Measurements from ENCODE around the gene DEAF1.

The DEAF1 gene

GRCh38 chr11:614623-615503 is 80.2 kb downstream of the DEAF1 start:
- no peak for DNase-seq (ENCODE audit: low read depth in 2 of 2, low spot score in 1 of 2)

GRCh38 chr11:614021-614622 is 80.9 kb downstream of the DEAF1 start:
- DNase-seq (ENCODE audit: low read depth in 2 of 2, low spot score in 1 of 2): no peak

DNA sequence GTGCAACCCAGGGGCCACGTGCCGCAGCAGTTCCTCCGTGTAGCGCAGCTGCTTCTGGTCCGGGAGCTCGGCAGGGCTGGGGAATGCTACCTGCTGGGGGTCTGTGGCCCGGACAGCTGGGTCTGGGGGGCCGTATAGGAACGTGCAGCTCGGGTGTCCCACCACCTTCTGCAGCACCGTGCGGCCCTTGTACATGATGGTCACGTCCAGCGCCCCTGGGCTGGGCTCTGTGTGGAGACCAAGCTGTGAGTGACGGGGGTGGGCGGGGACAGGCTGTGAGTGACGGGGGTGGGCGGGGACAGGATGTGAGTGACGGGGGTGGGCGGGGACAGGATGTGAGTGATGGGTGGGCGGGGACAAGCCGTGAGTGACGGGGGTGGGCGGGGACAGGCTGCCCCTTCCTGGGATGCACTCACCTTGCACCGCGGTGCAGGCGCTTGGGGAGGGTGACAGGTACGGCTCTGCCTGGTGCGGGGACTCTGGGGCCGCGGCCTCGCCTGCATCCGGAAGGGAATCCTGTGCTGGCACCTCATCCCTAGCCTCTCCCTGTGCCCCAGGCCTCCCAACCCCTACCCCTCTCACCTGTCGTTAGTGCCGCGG is 81.6 kb downstream of the DEAF1 start:
- peak; percentile 63 to 65 for DNase-seq (ENCODE audit: low read depth in 2 of 2, low spot score in 1 of 2)

- no peak for DNase-seq (ENCODE audit: low read depth in 2 of 2, low spot score in 1 of 2)
Measured at GRCh38 chr11:612961-613300, 82.1 kb downstream of the DEAF1 start.

DNA sequence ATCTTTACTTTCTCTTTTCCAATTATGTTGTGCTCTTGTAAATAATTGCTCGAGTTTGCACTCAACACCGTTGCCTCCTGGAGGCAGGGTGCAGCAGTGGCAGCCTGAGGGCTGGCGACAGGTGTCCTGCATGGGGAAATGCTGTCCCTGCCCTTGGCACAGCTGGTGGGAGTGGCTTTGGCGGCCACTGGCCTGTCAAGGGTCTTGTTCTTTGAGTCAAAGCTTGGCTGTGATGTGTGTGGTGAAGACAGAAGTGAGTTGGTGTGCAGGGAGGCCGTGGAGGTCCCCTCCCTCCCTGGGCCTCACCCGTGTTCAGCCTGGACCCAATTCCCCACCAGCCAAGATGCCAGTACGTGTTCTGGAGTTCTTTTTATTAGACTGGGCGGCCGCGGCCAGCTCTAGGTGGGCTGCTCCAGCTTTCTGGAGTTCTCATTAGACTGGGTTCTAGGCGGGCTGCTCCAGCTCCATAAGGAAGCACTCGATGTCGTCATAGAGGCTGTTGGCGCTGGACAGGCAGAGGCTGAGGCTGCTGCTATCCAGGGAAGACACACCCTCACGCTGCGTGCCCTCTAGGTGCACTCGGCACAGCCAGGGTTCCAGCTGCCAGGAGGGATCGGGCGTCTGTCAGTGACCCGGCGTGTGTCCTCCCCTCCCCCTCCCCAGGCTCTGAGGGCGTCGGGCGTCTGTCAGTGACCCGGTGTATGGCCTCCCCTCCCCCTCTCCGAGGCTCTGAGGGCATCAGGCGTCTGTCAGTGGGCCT is 82.6 kb downstream of the DEAF1 start:
- no peak for DNase-seq (ENCODE audit: low read depth in 2 of 2, low spot score in 1 of 2)

DNA sequence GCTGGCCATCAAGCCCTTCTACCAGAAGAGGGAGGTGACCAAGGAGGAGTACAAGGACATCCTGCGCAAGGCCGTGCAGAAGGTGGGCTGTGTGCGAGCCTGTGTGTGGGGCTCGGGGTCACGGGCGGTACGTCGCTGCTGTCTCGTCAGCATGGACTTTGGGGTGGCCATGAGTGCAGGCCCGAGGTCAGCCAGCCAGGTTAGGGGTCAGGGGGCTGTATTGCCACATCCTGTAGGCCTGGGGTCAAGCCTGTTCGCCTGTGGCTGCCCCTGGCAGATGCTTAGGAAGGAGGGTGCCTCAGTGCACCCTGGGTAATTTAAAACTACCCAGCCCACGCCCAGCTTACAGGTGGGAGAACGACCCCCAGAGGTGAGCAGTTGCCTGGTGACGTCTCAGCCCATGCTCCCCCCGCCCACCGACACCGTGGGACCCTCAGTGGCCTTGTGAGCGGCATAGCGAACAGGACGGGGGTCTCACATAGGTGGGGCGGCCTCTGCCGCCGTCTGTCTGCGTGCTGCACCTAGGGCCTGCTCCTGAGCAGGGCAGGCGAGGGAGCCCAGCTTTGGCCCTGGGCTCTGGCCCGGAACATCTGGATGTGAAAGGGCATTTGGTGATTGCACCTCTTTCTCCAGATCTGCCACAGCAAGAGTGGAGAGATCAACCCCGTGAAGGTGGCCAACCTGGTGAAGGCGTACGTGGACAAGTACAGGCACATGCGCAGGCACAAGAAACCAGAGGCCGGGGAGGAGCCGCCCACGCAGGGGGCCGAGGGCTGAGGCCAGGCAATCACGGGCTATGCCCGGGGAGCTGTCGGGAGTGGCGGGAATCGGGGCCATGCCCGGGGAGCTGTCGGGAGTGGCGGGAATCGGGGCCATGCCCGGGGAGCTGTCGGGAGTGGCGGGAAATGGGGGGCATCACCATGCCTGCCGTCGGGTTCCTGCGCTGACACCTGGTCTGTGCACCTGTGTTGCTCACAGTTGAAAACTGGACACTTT is 83.7 kb downstream of the DEAF1 start:
- no peak for DNase-seq (ENCODE audit: low read depth in 2 of 2, low spot score in 1 of 2)

- no peak for DNase-seq (ENCODE audit: low read depth in 2 of 2, low spot score in 1 of 2)
Measured at GRCh38 chr11:610146-610801, 84.7 kb downstream of the DEAF1 start.

- no peak for DNase-seq (ENCODE audit: low read depth in 2 of 2, low spot score in 1 of 2)
Measured at GRCh38 chr11:609341-609811, 85.6 kb downstream of the DEAF1 start.

- no peak for DNase-seq (ENCODE audit: low read depth in 2 of 2, low spot score in 1 of 2)
Measured at GRCh38 chr11:608791-609251, 86.2 kb downstream of the DEAF1 start.

DNA sequence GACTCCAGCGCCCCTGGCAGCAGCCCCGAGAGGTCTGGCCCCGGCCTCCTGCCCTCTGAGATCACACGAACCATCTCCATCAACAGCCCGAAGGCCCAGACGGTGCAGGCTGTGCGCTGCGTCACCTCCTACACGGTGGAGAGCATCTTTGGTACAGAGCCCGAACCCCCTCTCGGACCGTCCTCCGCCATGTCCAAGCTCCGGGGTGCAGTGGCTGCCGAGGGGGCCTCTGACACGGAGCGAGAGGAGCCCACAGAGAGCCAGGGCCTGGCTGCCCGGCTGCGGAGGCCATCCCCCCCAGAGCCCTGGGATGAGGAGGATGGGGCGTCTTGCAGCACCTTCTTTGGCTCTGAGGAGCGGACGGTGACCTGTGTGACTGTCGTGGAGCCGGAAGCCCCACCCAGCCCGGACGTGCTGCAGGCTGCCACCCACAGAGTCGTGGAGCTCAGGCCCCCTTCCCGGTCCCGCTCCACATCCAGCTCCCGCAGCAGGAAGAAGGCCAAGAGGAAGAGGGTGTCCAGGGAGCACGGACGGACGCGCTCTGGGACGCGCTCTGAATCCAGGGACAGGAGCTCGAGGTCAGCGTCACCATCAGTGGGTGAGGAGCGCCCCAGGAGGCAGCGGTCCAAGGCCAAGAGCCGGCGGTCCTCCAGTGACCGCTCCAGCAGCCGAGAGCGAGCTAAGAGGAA is 86.9 kb downstream of the DEAF1 start:
- no peak for DNase-seq (ENCODE audit: low read depth in 2 of 2, low spot score in 1 of 2)

GRCh38 chr11:607020-607780 is 87.8 kb downstream of the DEAF1 start:
- no peak for DNase-seq (ENCODE audit: low read depth in 2 of 2, low spot score in 1 of 2)

DNA sequence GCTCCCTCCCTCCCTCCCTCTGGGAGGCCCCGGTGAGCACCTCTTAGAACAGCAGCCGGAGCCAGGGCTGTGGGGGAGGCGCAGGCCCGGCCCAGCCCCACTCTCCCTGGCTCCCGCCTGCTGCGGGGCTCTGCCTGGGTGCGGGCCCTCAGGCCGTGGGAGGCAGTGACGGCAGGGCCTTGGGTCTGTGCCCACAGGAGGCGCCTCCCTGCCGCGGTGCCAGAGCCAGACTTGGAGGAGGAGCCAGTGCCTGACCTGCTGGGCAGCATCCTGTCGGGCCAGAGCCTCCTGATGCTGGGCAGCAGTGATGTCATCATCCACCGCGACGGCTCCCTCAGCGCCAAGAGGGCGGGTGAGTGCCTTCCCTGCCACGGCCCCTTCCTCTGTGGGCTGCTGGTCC is 88.8 kb downstream of the DEAF1 start:
- DNase-seq (ENCODE audit: low read depth in 2 of 2, low spot score in 1 of 2): no peak

- DNase-seq (ENCODE audit: low read depth in 2 of 2, low spot score in 1 of 2): no peak
Measured at GRCh38 chr11:605286-606129, 89.5 kb downstream of the DEAF1 start.

- DNase-seq (ENCODE audit: low read depth in 2 of 2, low spot score in 1 of 2): no peak
Measured at GRCh38 chr11:603154-603553, 91.9 kb downstream of the DEAF1 start.

GRCh38 chr11:601573-602245 is 93.3 kb downstream of the DEAF1 start:
- no peak for DNase-seq (ENCODE audit: low read depth in 2 of 2, low spot score in 1 of 2)

DNA sequence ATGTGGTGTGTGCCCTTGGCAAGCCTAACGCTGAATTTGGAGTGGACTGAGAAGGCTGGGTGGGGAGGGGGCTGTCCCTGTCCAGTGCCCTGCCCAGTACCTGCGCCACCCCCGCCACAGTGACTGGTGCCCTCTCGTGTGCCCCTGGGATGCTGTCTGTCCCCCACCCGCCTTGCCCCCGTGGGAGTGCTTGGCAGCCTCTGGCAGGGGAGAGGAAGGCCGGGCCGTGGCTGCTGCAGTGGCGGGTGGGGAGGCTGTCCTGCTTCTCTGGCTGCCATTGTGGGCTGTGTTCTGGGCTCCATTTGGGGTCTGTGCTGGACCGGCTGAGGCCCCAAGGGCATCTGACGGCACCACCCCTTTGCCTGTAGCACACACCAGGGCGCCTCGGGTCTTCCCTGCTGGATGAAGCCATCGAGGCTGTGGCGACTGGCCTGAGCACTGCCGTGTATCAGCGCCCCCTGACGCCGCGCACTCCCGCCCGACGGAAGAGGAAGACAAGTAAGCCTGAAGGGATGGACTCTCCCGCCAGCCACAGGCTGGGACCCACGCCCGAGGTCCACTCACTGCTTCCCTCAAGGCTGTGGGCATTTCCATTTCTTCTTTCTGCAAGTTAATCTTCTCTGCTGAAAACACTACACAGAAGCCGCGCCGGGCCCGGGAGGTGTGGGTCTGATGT is 96.9 kb downstream of the DEAF1 start:
- no peak for DNase-seq (ENCODE audit: low read depth in 2 of 2, low spot score in 1 of 2)
